H9 (cell line): ENCODE measurements around the gene HSPA4. TPM values are rescaled to one million over a fixed set of nuclear protein-coding genes. Genes with fewer than 3 reads are reported as not detected.
"Not testable (repeated sequence)": the region's sequence is repeated elsewhere in the genome, so short reads cannot be mapped to it uniquely, and the experiment has no call there.

Experiments
- DNase-seq: peaks from one replicate; pipeline ENCODE4 v3.0.0-alpha.2; 2017
- H2AFZ ChIP-seq: one replicate; pipeline ENCODE4 v1.6.1; 2013; ENCODE audit warnings: mild to moderate bottlenecking, low read length, control low read depth, moderate library complexity
- H2AK5ac ChIP-seq: 2 replicates; pipeline ENCODE4 v1.6.1; 2013; ENCODE audit warnings: low read length, control low read depth, mixed read lengths; ENCODE audit not compliant: insufficient read length
- H2BK120ac ChIP-seq: one replicate; pipeline ENCODE4 v1.6.1; 2013; ENCODE audit warnings: low read depth, mild to moderate bottlenecking, low read length, control low read depth, inconsistent platforms; ENCODE audit not compliant: poor library complexity, severe bottlenecking
- H2BK12ac ChIP-seq: 2 replicates; pipeline ENCODE4 v1.6.1; 2013; ENCODE audit warnings: low read length, control low read depth, mixed read lengths, low read depth; ENCODE audit not compliant: insufficient read length
- H2BK15ac ChIP-seq: 2 replicates; pipeline ENCODE4 v1.6.1; 2013; ENCODE audit warnings: low read depth, low read length, control low read depth
- H2BK20ac ChIP-seq: one replicate; pipeline ENCODE4 v1.6.1; 2013; ENCODE audit warnings: low read depth, mild to moderate bottlenecking, low read length, control low read depth, inconsistent platforms; ENCODE audit not compliant: poor library complexity, severe bottlenecking
- H2BK5ac ChIP-seq: 2 replicates; pipeline ENCODE4 v1.6.1; 2013; ENCODE audit warnings: low read length, control low read depth, mixed read lengths; ENCODE audit not compliant: insufficient read length
- H3K14ac ChIP-seq: 2 replicates; pipeline ENCODE4 v1.6.1; 2013; ENCODE audit warnings: low read length, control low read depth; ENCODE audit not compliant: insufficient read depth
- H3K18ac ChIP-seq: 2 replicates; pipeline ENCODE4 v1.6.1; 2013; ENCODE audit warnings: low read depth, mild to moderate bottlenecking, mixed read lengths, low read length, control low read depth; ENCODE audit not compliant: insufficient read length
- H3K23ac ChIP-seq: 2 replicates; pipeline ENCODE4 v1.6.1; 2013; ENCODE audit warnings: low read length, control low read depth, mixed read lengths, low read depth; ENCODE audit not compliant: insufficient read length
- H3K23me2 ChIP-seq: 2 replicates; pipeline ENCODE4 v1.6.1; 2013; ENCODE audit warnings: low read depth, mild to moderate bottlenecking, mixed read lengths, low read length, control low read depth; ENCODE audit not compliant: insufficient read length, poor library complexity, severe bottlenecking
- H3K27ac ChIP-seq: 2 replicates; pipeline ENCODE4 v1.5.1; 2013; ENCODE audit warnings: low read length, control low read depth, mixed read lengths, low read depth; ENCODE audit not compliant: insufficient read length
- H3K27me3 ChIP-seq: 2 replicates; pipeline ENCODE4 v1.6.1; 2013; ENCODE audit warnings: low read length, control low read depth, inconsistent platforms; ENCODE audit not compliant: insufficient read depth
- H3K4ac ChIP-seq: 2 replicates; pipeline ENCODE4 v1.6.1; 2013; ENCODE audit warnings: low read depth, mild to moderate bottlenecking, control low read depth, inconsistent platforms, low read length, moderate library complexity
- H3K4me1 ChIP-seq: 2 replicates; pipeline ENCODE4 v1.6.1; 2013; ENCODE audit warnings: low read length, control low read depth, inconsistent platforms; ENCODE audit not compliant: insufficient read depth
- H3K4me2 ChIP-seq: 2 replicates; pipeline ENCODE4 v1.6.1; 2013; ENCODE audit warnings: low read length, control low read depth, mixed read lengths; ENCODE audit not compliant: insufficient read length, insufficient read depth
- H3K56ac ChIP-seq: 2 replicates; pipeline ENCODE4 v1.6.1; 2013; ENCODE audit warnings: low read depth, mild to moderate bottlenecking, mixed read lengths, low read length, control low read depth; ENCODE audit not compliant: insufficient read length
- H3K79me1 ChIP-seq: 2 replicates; pipeline ENCODE4 v1.6.1; 2013; ENCODE audit warnings: low read depth, mild to moderate bottlenecking, moderate library complexity, low read length, control low read depth, inconsistent platforms; ENCODE audit not compliant: insufficient read depth, poor library complexity, severe bottlenecking
- H3K79me2 ChIP-seq: 2 replicates; pipeline ENCODE4 v1.6.1; 2013; ENCODE audit warnings: low read length, control low read depth, inconsistent platforms; ENCODE audit not compliant: insufficient read depth
- H3K9ac ChIP-seq: 2 replicates; pipeline ENCODE4 v1.6.1; 2013; ENCODE audit warnings: low read length, control low read depth, mixed read lengths; ENCODE audit not compliant: insufficient read length; ENCODE audit errors: extremely low read depth
- H3K9me3 ChIP-seq: one replicate; pipeline ENCODE4 v1.6.1; 2013; ENCODE audit warnings: low read depth, low read length, inconsistent platforms; ENCODE audit not compliant: control insufficient read depth
- H3T11ph ChIP-seq: one replicate; pipeline ENCODE4 v1.6.1; 2013; ENCODE audit warnings: mild to moderate bottlenecking, low read length, control low read depth, inconsistent platforms
- H4K20me1 ChIP-seq: one replicate; pipeline ENCODE4 v1.6.1; 2013; ENCODE audit not compliant: control insufficient read depth, insufficient read length, insufficient read depth
- H4K5ac ChIP-seq: 2 replicates; pipeline ENCODE4 v1.6.1; 2013; ENCODE audit warnings: low read depth, mild to moderate bottlenecking, mixed read lengths, low read length, control low read depth; ENCODE audit not compliant: insufficient read length
- H4K8ac ChIP-seq: replicated peaks from 2 replicates; pipeline ENCODE4 v1.6.1; 2013; ENCODE audit warnings: low read length, control low read depth, mixed read lengths, low read depth; ENCODE audit not compliant: insufficient read length
- H4K91ac ChIP-seq: 2 replicates; pipeline ENCODE4 v1.6.1; 2013; ENCODE audit warnings: low read depth, mild to moderate bottlenecking, moderate library complexity, mixed read lengths, low read length, control low read depth; ENCODE audit not compliant: insufficient read length
- H3K27ac Mint-ChIP-seq, 3 experiments: 2 replicates in 2 of 3; 3 replicates in 1 of 3; pipeline ENCODE4 v1.8.0; 2020 to 2021; ENCODE audit warnings: mixed read lengths in 3 of 3, mild to moderate bottlenecking in 1 of 3, moderate library complexity in 1 of 3
- H3K27me3 Mint-ChIP-seq: 2 replicates; pipeline ENCODE4 v1.8.0; 2021; ENCODE audit warnings: low read depth, mild to moderate bottlenecking, moderate library complexity, mixed read lengths
- H3K36me3 Mint-ChIP-seq, 3 experiments: 2 replicates in 2 of 3; 3 replicates in 1 of 3; pipeline ENCODE4 v1.8.0; 2020 to 2021; ENCODE audit warnings: low read depth in 3 of 3, mixed read lengths in 3 of 3; ENCODE audit not compliant: insufficient read depth in 1 of 3
- H3K4me1 Mint-ChIP-seq, 2 experiments: 2 replicates each; pipeline ENCODE4 v1.8.0; 2020; ENCODE audit warnings: mixed read lengths in 2 of 2
- H3K4me3 Mint-ChIP-seq, 2 experiments: 2 replicates in 1 of 2; 3 replicates in 1 of 2; pipeline ENCODE4 v1.8.0; 2020 to 2021; ENCODE audit warnings: mild to moderate bottlenecking in 2 of 2, mixed read lengths in 2 of 2, moderate library complexity in 1 of 2
- H3K9me3 Mint-ChIP-seq, 2 experiments: 2 replicates in 1 of 2; 3 replicates in 1 of 2; pipeline ENCODE4 v1.8.0; 2020; ENCODE audit warnings: mild to moderate bottlenecking in 2 of 2, mixed read lengths in 2 of 2, moderate library complexity in 1 of 2
- CTCF ChIP-seq: fragments of 200-600 bp; sonication (generic); conservative IDR thresholded peaks from 3 replicates; pipeline ENCODE4 v1.8.0; 2021; ENCODE audit warnings: antibody characterized with exemption, mild to moderate bottlenecking
- WGBS: extraction: QIAGEN DNeasy Blood & Tissue Kit; methylation state at CpG from one replicate; pipeline ENCODE4 v1.1.7; 2013; ENCODE audit warnings: missing lambda C conversion rate, low lambda C conversion rate, mixed read lengths; ENCODE audit not compliant: insufficient read length; ENCODE audit errors: extremely low coverage; 5-methylcytosine and 5-hydroxymethylcytosine counted together
- total RNA-seq: library from RNA; stranded (reverse); gene quantifications from 2 replicates; pipeline ENCODE4 v1.2.1, GENCODE V29; 2021

The HSPA4 gene
- total RNA-seq, 1 experiment from 2014 or later: 293 TPM

GRCh38 chr5:133035224-133035623 lies 16.6 kb upstream of the HSPA4 start:
- DNase-seq: no peak
- Histone ChIP-seq H4K5ac (no peak overlapping the region), H2BK20ac (no peak overlapping the region), H3K18ac (no peak overlapping the region), H2BK120ac (no peak overlapping the region), H2AK5ac (no peak overlapping the region), H4K91ac (no peak overlapping the region), H3K14ac (no peak overlapping the region), H2BK12ac (no peak overlapping the region), H4K8ac (no peak overlapping the region), H3K23ac (no peak overlapping the region), H2AFZ (no peak overlapping the region), H3K4me1 (no peaks in the 10 kb centered on the region), H3K79me1 (no peaks in the 10 kb centered on the region), H3K27me3 (no peaks in the 10 kb centered on the region), H3K4me2 (no peak overlapping the region), H2BK5ac (no peak overlapping the region), H3K27ac (no peak overlapping the region), H3K23me2 (no peaks in the 10 kb centered on the region), H3K9ac (no peak overlapping the region), H3K4ac (no peak overlapping the region), H3T11ph (no peak overlapping the region), H3K56ac (no peak overlapping the region), H4K20me1 (no peaks in the 10 kb centered on the region), H3K79me2 (no peaks in the 10 kb centered on the region), H2BK15ac (no peak overlapping the region), H3K9me3 (no peaks in the 10 kb centered on the region)
- Mint-ChIP-seq H3K36me3 (no peaks in the 10 kb centered on the region), H3K27me3 (no peaks in the 10 kb centered on the region; the same call in 1 of the 2 replicates), H3K27ac (no peak overlapping the region), H3K4me1 (peaks cover 3 to 5% of the 10 kb centered on the region in 2 experiments; a peak in 3 of 4 replicates), H3K4me3 (no peak overlapping the region), H3K9me3 (no peaks in the 10 kb centered on the region)
- TF ChIP-seq CTCF: no peak
- no CpG with 5 or more reads among the region's 2 CpGs for WGBS

- H3K4me3 Mint-ChIP-seq, H3K4me1 Mint-ChIP-seq, H2BK12ac ChIP-seq, H3K18ac ChIP-seq, H4K8ac ChIP-seq, H3K79me1 ChIP-seq, H3K27ac ChIP-seq, H3K9ac ChIP-seq, H3K4me2 ChIP-seq, H2BK15ac ChIP-seq, H3T11ph ChIP-seq, H3K14ac ChIP-seq, DNase-seq, H3K56ac ChIP-seq, H2AFZ ChIP-seq, H3K36me3 Mint-ChIP-seq, H4K20me1 ChIP-seq, H3K4me1 ChIP-seq, H3K27me3 Mint-ChIP-seq, H3K79me2 ChIP-seq, H3K9me3 Mint-ChIP-seq, H2AK5ac ChIP-seq, H2BK20ac ChIP-seq, H3K27me3 ChIP-seq, H2BK5ac ChIP-seq, H2BK120ac ChIP-seq, H4K91ac ChIP-seq, H3K4ac ChIP-seq, H3K23me2 ChIP-seq, H3K23ac ChIP-seq, H3K9me3 ChIP-seq, H3K27ac Mint-ChIP-seq, H4K5ac ChIP-seq: not testable (repeated sequence)
- WGBS: no CpG with 5 or more reads among the region's 6 CpGs
These were observed 15.1 kb upstream of the HSPA4 start for GRCh38 chr5:133036677-133037076.
